PFSK-1 (cell line): Measurements from ENCODE around the gene UBE2QL1.

ENCODE experiments used
- FOXP2 ChIP-seq: optimal IDR thresholded peaks from 2 replicates; pipeline ENCODE3; 2011; ENCODE audit warnings: borderline replicate concordance, control low read depth, inconsistent platforms; ENCODE audit not compliant: insufficient read depth; ENCODE audit errors: extremely low read length, extremely low read depth
- POLR2AphosphoS5 ChIP-seq: IDR thresholded peaks from 2 replicates; pipeline ENCODE4 v1.6.1; 2012; ENCODE audit warnings: low read depth, mild to moderate bottlenecking, control low read depth, low read length, moderate library complexity
- SIN3A ChIP-seq: IDR thresholded peaks from 2 replicates; pipeline ENCODE4 v1.6.1; 2012; ENCODE audit warnings: mild to moderate bottlenecking, low read length, moderate library complexity, borderline replicate concordance; ENCODE audit not compliant: insufficient read depth
- TAF1 ChIP-seq: IDR thresholded peaks from 2 replicates; pipeline ENCODE4 v1.6.1; 2012; ENCODE audit warnings: low read length, control low read depth, borderline replicate concordance; ENCODE audit not compliant: insufficient read depth
- TF ChIP-seq, protein P1 (sequence below), 2 experiments: IDR thresholded peaks; 2 replicates each; pipeline versions ENCODE4 v1.6.1 to v1.8.0; 2011 to 2012; ENCODE audit warnings: low read depth in 2 of 2, low read length in 2 of 2, control low read depth in 1 of 2, inconsistent platforms in 1 of 2, mild to moderate bottlenecking in 1 of 2, moderate library complexity in 1 of 2; ENCODE audit not compliant: insufficient read depth in 1 of 2

The UBE2QL1 gene

DNA sequence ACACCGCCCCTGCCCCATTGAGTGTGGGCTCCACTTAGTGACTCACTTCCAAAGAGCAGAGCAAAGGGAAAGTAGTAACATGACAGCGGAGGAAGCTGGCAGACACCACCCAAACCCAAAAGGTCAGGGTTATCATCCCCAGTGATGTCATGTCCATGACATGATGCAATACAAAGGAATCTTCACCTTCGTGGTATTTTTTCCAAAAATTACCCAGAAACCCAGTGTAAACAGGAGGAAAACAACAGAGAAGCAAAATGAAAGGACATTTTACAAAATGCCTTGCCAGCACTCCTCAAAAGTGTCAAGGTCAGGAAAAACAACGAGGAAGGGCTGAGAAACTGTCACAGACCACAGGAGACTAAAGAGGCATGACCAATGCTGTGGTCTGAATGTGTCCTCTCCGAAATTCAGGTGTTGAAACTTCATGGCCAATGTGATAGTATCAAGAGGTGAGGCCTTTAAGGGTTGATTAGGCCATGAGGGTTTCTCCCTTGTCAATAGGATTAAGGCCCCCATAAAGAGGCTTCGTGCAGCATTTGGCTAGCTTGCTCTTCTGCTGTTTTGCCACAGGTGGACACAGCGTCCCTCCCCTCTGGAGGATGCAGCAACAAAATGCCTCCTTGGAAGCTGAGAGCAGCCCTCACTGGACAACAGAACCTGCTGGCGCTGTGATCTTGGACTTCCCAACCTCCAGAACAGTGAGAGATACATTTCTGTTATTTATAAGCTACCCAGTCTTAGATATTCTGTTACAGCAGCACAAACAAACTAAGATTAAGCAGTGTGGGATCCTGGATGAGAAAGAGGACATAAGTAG, 39.8 kb upstream of the UBE2QL1 start:
- TF ChIP-seq POLR2AphosphoS5 (no peak), FOXP2 (no peak), TAF1 (no peak), SIN3A (no peak)
- TF ChIP-seq, protein P1, sequence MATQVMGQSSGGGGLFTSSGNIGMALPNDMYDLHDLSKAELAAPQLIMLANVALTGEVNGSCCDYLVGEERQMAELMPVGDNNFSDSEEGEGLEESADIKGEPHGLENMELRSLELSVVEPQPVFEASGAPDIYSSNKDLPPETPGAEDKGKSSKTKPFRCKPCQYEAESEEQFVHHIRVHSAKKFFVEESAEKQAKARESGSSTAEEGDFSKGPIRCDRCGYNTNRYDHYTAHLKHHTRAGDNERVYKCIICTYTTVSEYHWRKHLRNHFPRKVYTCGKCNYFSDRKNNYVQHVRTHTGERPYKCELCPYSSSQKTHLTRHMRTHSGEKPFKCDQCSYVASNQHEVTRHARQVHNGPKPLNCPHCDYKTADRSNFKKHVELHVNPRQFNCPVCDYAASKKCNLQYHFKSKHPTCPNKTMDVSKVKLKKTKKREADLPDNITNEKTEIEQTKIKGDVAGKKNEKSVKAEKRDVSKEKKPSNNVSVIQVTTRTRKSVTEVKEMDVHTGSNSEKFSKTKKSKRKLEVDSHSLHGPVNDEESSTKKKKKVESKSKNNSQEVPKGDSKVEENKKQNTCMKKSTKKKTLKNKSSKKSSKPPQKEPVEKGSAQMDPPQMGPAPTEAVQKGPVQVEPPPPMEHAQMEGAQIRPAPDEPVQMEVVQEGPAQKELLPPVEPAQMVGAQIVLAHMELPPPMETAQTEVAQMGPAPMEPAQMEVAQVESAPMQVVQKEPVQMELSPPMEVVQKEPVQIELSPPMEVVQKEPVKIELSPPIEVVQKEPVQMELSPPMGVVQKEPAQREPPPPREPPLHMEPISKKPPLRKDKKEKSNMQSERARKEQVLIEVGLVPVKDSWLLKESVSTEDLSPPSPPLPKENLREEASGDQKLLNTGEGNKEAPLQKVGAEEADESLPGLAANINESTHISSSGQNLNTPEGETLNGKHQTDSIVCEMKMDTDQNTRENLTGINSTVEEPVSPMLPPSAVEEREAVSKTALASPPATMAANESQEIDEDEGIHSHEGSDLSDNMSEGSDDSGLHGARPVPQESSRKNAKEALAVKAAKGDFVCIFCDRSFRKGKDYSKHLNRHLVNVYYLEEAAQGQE (IDR thresholded peaks at IDR 0.05; ENCODE audit: insufficient read depth in 1 of 2, low read depth in 2 of 2, low read length in 2 of 2), result no peak

GRCh38 chr5:6410421-6410820, 38.2 kb upstream of the UBE2QL1 start:
- TF ChIP-seq POLR2AphosphoS5 (no peak), FOXP2 (no peak), SIN3A (no peak), TAF1 (no peak)
- TF ChIP-seq, protein P1 (IDR thresholded peaks at IDR 0.05; ENCODE audit: insufficient read depth in 1 of 2, low read depth in 2 of 2, low read length in 2 of 2), result no peak

DNA sequence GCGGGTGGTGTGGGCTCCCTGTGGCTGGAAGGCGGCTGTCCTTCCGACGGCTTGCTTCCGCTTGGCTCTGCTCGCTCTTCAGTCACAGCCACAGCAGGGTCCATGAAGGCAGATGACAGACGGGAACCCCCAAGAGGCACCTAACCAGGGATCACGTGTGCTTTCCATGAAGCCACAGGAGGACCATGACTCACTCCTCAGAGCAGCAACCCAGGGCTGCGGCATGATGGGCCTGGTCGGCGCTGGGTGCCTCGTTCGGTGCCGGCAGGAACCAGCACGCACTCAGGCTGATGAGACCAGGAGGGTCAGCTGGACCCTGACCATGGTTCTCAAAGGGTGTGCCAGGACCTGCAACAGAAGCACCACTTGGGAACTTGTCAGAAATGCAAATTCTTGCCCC, 37.5 kb upstream of the UBE2QL1 start:
- TF ChIP-seq TAF1 (no peak), FOXP2 (no peak), SIN3A (no peak), POLR2AphosphoS5 (no peak)
- TF ChIP-seq, protein P1 (IDR thresholded peaks at IDR 0.05; ENCODE audit: insufficient read depth in 1 of 2, low read depth in 2 of 2, low read length in 2 of 2), result no peak

GRCh38 chr5:6412811-6413210, 35.8 kb upstream of the UBE2QL1 start:
- TF ChIP-seq POLR2AphosphoS5 (no peak), TAF1 (no peak), SIN3A (no peak)

DNA sequence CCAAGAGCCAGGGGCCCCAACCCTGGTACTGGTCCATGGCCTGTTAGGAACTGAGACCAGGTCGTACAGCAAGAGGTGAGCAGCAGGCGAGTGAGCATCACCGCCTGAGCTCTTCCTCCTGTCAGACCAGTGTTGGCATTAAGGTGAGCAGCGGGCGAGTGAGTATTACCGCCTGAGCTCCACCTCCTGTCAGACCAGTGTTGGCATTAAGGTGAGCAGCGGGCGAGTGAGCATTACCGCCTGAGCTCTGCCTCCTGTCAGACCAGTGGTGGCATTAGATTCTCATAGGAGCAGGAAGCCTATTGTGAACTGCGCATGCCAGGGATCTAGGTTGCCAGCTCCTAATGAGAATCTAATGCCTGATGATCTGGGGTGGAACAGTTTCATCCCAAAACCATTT, 31.0 kb upstream of the UBE2QL1 start:
- TF ChIP-seq, protein P1 (IDR thresholded peaks at IDR 0.05; ENCODE audit: insufficient read depth in 1 of 2, low read depth in 2 of 2, low read length in 2 of 2), result no peak
- TF ChIP-seq TAF1 (no peak), FOXP2 (no peak), SIN3A (no peak)
